A673 (cell line): ENCODE measurements around the gene SLC20A1. TPM values are rescaled to one million over a fixed set of nuclear protein-coding genes. Genes with fewer than 3 reads are reported as not detected.
"Not testable (repeated sequence)": the region's sequence is repeated elsewhere in the genome, so short reads cannot be mapped to it uniquely, and the experiment has no call there.

Experiments
- BruUV-seq: library from RNA; stranded (reverse); fragments of 400-500 nt; replicated peaks from 2 replicates; lab custom pipeline; 2021; lab: Mats Ljungman, UMichigan
- CTCF ChIA-PET: fragments of 300-600 bp; sonication (Branson Sonifier 250); formaldehyde crosslinking; loops from one replicate; lab custom pipeline; 2022; ENCODE audit warnings: antibody characterized with exemption; lab: Charles Lee
- POLR2A ChIA-PET: fragments of 300-600 bp; sonication (Branson Sonifier 250); formaldehyde crosslinking; loops from one replicate; lab custom pipeline; 2022; ENCODE audit warnings: antibody characterized with exemption; ENCODE audit not compliant: low non-redundant PET; lab: Charles Lee
- DNase-seq: peaks from one replicate; pipeline ENCODE4 v3.0.0-alpha.2; 2015; ENCODE audit warnings: low spot score
- H3K27ac ChIP-seq: fragments of 200-600 bp; sonication (generic); 2 replicates; pipeline ENCODE4 v1.5.1; 2016; ENCODE audit warnings: mixed run types, low read depth, mild to moderate bottlenecking, mixed read lengths, antibody characterized with exemption, low read length; ENCODE audit not compliant: poor library complexity, severe bottlenecking
- H3K27me3 ChIP-seq: fragments of 200-600 bp; sonication (generic); replicated peaks from 2 replicates; pipeline ENCODE4 v1.6.1; 2017; ENCODE audit warnings: mixed run types, low read depth, mild to moderate bottlenecking, mixed read lengths, antibody characterized with exemption, low read length; ENCODE audit not compliant: insufficient read depth, poor library complexity
- H3K36me3 ChIP-seq: fragments of 200-600 bp; sonication (generic); 2 replicates; pipeline ENCODE4 v1.6.1; 2016; ENCODE audit warnings: mixed run types, mild to moderate bottlenecking, mixed read lengths, antibody characterized with exemption, low read length; ENCODE audit not compliant: insufficient read depth, poor library complexity, severe bottlenecking
- H3K4me1 ChIP-seq: fragments of 200-600 bp; sonication (generic); 2 replicates; pipeline ENCODE4 v1.6.1; 2017; ENCODE audit warnings: mixed run types, mild to moderate bottlenecking, mixed read lengths, antibody characterized with exemption, low read length; ENCODE audit not compliant: insufficient read depth, poor library complexity, severe bottlenecking
- H3K4me3 ChIP-seq: fragments of 200-600 bp; sonication (generic); 2 replicates; pipeline ENCODE4 v1.5.1; 2016; ENCODE audit warnings: low read depth, mixed run types, mild to moderate bottlenecking, mixed read lengths, low read length; ENCODE audit not compliant: poor library complexity, severe bottlenecking
- H3K9me3 ChIP-seq: fragments of 200-600 bp; sonication (generic); 2 replicates; pipeline ENCODE4 v1.6.1; 2016; ENCODE audit warnings: mixed run types, low read depth, mild to moderate bottlenecking, mixed read lengths, antibody characterized with exemption, low read length; ENCODE audit not compliant: poor library complexity, severe bottlenecking
- CTCF ChIP-seq: fragments of 300-800, 200-600 bp; sonication (generic); conservative IDR thresholded peaks from 2 replicates; pipeline ENCODE4 v1.5.1; 2017; ENCODE audit warnings: low read depth, mild to moderate bottlenecking, antibody characterized with exemption, low read length, moderate library complexity, mixed read lengths
- EZH2 ChIP-seq: fragments of 200-600 bp; sonication (generic); IDR thresholded peaks from 2 replicates; pipeline ENCODE4 v1.6.1; 2017; ENCODE audit warnings: borderline replicate concordance, low read depth, mild to moderate bottlenecking, mixed read lengths, antibody characterized with exemption, low read length; ENCODE audit not compliant: poor library complexity, severe bottlenecking
- intact Hi-C: fragments of 100-400 bp; cut with micrococcal nuclease; formaldehyde crosslinking; loops from one replicate; pipeline ENCODE4 v1.10.0; 2022; ENCODE audit not compliant: unreplicated experiment
- total RNA-seq: library from RNA; stranded (reverse); gene quantifications from 2 replicates; pipeline ENCODE4 v1.2.3, GENCODE V29; 2021

SLC20A1 gene
- total RNA-seq, 1 experiment from 2014 or later, result 148 TPM

DNA sequence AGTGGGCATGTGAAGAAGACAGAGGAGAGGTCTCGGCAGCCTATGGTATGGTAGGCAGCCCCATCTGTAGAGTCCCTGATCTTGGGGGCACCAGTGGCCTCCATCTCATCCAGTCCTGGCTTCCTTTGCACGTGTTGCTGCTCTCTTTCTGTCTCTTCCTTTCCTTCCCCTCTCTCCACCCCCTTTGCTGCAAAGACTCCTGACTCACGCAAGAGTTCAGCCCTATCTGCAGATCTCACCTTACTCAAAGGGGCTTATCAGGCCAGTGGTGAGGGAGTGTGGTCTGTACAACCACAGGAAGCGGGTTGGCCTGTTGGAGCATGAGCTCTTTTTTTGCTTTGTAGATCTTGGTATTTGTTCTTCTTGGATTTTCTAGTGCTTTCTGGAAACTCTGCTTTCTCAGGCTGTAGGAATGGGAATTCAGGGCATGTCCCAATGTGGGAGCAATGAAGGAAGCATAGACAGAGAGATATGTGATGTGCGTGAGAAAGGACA, 60.5 kb downstream of the SLC20A1 start:
- POLR2A ChIA-PET, result no interaction called here
- no TSS peak for BruUV-seq
- no peaks in the 10 kb centered on the region for H3K27me3 ChIP-seq
- DNase-seq, result no peak
- H3K4me1 ChIP-seq, result no peaks in the 10 kb centered on the region
- CTCF ChIA-PET, result no interaction called here
- TF ChIP-seq CTCF (no peak), EZH2 (no peak)
- H3K9me3 ChIP-seq, result no peaks in the 10 kb centered on the region
- intact Hi-C loops, result no loop called here
- no peaks in the 10 kb centered on the region for H3K36me3 ChIP-seq
- H3K27ac ChIP-seq, result no peak overlapping the region
- H3K4me3 ChIP-seq, result no peak overlapping the region

GRCh38 chr2:112706947-112707346, 61.2 kb downstream of the SLC20A1 start:
- H3K9me3 ChIP-seq, CTCF ChIA-PET, POLR2A ChIA-PET, BruUV-seq, intact Hi-C loops, H3K27ac ChIP-seq, DNase-seq, H3K4me1 ChIP-seq, H3K36me3 ChIP-seq, H3K27me3 ChIP-seq, H3K4me3 ChIP-seq: not testable (repeated sequence)

- Histone ChIP-seq H3K4me1 (no peaks in the 10 kb centered on the region), H3K36me3 (no peaks in the 10 kb centered on the region), H3K9me3 (no peaks in the 10 kb centered on the region), H3K4me3 (no peak overlapping the region), H3K27ac (no peak overlapping the region), H3K27me3 (no peaks in the 10 kb centered on the region)
- CTCF ChIA-PET, result no interaction called here
- DNase-seq, result no peak
- no TSS peak for BruUV-seq
- intact Hi-C loops, result no loop called here
- POLR2A ChIA-PET, result no interaction called here
- no peak for TF ChIP-seq EZH2
- no peak for TF ChIP-seq CTCF
These were observed 63.2 kb downstream of the SLC20A1 start for GRCh38 chr2:112708968-112709367.

- DNase-seq, result no peak
- Histone ChIP-seq H3K4me3 (no peak overlapping the region), H3K9me3 (no peaks in the 10 kb centered on the region), H3K27ac (no peak overlapping the region), H3K4me1 (no peaks in the 10 kb centered on the region), H3K27me3 (no peaks in the 10 kb centered on the region), H3K36me3 (no peaks in the 10 kb centered on the region)
- no TSS peak for BruUV-seq
- ChIA-PET CTCF (no interaction called here), POLR2A (no interaction called here)
- intact Hi-C loops, result no loop called here
- no peak for TF ChIP-seq CTCF
These were observed 64.0 kb downstream of the SLC20A1 start for GRCh38 chr2:112709703-112710102.
